Cerebellar cortex (tissue), 1 donor: Measurements from ENCODE around the gene ETV7.
"Not testable (repeated sequence)": the region's sequence is repeated elsewhere in the genome, so short reads cannot be mapped to it uniquely, and the experiment has no call there.

Experiments
- DNase-seq: peaks from one replicate; pipeline ENCODE4 v3.0.0-alpha.2; 2015; ENCODE audit warnings: low spot score

The ETV7 gene

DNA sequence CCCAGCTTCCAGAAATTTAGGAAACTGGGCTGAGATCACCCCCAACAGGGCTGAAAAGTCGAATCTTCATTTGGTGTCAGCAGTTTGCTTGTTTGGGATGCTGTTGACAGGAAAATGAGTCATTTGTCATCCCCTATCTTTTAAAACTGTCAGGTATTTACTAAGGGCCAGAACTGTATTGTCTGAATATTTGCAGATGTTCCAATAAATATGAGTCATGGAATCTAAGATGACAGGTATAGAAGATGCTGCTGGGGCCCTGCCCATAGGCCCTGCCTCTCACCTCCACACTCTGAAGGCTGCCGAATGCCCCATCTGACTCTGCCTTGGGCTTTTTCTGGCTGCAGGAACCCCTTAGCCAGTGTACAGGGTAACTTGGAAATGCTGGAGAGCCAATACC is 3.9 kb downstream of the ETV7 start:
- DNase-seq: no peak

DNA sequence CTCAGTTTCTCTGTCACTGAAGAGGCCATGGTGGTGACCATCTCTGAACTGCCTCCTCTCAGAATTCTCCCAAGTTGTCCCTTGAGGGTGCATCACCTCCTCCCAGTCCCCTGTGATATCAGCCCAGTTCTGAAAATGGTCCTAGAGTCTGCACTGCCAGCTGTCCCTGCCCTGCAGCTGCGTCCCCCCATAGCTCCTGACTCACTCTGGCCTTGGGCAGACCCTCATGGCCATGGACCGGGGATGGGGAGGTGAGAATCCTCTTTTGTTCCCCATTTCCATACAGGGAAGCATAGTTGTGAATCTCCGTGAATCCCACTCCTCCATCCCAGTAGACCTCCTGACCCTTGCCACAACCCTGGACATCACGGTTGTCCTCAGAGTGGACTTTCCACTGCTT is 4.5 kb downstream of the ETV7 start:
- DNase-seq: no peak

DNA sequence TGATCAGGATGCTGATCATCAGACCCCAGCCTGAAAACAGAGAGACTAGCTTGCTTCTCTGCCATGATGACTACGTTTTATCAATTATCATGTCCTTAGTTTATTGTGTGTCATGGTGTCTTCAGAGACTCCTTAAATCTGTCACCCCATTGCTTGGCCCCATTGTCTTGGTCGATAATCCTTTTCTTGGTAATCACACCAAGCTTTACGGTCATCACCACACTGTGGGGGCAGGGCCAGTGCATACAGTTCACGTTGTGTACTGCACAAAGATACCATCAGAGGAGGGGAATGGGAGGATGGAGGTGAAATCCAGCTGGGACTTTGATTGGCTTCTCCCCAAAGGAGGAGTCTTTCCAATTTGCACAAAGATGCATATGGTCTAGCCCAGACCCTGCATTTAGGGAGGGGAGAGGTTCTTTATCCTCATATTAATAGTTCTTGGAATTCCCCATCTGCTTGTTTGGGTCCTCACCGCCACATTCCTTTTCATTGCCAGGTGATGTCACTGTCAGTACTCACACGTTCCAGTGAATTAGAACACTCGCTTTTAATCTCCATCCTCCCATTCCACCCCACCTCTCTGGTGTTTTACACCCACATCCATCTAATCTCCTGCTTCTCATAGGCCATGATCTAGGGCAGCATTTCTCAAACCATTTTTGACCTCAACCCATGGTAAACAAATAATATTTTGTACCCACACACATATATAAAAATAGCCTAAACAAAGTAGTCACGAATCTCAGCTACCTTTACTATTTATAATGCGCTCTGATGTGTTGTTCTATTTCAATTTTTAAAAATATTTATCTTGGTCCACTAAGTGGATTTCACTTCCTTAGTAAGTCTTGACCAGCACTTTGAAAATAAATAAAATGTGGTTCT is 5.7 kb downstream of the ETV7 start:
- DNase-seq: no peak

DNA sequence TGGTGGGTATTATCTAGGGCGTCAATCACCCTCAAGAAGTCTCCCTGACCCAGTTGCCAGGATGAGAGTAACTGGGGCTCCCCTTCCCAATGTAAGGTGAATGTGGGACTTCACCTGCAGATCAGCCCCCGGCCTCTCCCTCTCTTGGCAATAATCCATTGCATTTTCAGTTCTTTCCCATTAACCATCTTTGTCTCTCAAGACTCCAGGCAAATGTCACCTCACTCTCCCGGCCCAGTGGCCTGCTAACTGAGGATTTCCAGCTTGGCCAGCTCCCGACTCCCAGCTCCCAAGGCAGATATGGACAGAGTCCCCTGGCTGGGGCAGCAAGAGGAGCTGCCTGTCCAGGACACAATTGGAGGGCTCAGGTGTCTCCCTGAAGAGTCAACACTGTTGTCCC is 7.3 kb downstream of the ETV7 start:
- DNase-seq: no peak

DNA sequence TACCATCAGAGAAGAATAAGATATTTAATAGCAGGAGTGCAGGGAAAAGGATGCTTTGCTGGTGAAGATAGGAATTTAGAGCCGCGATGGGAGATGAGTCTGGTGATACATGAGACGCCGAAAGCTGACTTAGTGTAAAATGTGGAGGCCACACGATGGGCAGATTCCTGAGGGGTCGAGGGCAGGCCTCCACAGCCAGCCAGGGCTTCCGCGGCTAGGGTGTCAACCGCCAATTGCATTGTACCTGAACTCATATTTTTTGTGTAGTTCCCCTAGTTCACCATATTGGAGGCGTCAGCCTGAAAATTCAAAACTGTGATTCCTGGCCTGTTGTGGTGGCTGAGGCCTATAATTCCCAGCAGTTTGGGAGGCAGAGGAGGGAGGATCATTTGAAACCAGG is 8.5 kb downstream of the ETV7 start:
- no peak for DNase-seq

DNA sequence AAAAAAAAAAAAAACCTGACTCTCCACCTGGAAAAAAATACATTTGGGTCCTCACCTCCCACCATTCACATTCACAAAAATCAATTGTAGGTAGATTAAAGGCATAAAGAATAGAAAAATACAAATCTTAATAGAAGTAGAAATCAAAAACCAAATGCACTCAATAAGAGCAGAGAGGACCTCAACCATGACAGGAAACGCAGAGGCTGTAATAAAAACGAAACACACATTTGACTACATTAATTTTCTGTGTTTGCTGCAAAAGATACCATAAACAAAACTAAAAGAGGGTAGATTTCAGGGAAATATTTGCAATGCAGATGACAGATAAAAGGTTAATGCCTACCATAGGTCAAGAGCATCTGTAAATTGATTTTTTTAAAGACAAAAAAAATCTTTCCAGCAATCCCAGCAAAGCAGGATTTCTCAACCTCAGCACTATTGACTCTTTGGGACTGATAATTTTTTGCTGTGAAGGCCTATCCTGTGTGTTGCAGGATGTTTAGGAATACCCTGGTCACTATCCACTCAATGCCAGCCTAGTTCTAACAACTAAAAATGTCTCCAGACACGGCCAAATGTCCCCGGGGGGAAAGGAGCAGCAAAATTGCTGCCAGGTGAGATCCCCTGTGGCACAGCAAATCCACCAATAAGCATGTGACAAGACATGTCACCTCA is 9.1 kb downstream of the ETV7 start:
- DNase-seq: no peak

DNA sequence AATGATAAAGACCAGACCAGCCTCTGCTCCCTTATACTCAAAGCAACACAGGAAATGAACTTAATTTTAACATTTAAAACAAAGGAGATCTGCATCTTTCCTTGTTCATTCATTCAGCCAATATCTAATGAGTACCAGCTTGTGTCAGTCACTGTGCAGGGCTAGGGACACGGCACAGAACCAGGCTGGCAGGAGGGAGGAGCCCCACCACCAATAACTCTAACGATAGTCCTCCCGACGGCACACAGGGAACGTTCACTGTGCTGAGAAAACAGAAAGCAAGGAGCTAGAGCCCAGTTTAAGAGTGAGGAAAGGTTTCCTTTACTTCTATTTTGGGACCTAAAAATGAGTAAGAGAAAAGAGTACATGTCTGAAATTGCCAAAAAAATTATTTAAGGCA is 9.9 kb downstream of the ETV7 start:
- DNase-seq: no peak

DNA sequence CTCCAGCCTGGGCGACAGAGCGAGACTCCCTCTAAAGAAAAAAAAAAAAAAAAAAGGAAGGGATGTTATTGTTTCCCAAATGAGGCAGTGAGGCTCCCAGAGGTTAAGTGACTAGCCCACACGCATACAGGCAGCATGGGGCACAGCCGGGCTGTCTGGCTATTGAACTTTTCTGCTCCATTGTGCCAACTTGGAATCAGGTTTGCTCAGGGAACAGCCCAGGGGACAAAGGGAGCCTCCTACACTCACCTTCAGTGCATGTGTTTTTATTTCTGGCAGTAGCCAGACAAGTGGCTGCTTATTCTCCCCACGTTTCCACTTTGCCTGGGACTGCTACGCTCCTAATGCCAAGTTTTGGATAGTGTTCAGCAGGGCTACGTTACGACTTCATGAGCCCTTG is 10.7 kb downstream of the ETV7 start:
- no peak for DNase-seq

DNA sequence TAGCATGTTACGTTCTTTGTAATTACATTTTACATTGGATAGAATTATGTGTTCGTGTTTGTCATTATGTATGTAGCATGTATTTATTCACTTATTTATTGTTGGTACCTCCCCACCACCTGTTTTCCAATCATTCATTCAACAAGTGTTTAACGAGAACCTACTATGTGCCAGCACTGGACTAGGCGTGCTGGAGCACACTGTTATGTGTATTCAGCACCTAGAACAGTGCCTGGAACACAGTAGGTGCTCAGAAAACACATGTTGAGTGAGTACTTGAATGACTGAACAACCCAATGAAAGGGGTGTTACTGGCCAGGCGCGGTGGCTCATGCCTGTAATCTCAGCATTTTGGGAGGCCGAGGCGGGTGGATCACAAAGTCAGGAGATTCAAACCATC is 11.3 kb downstream of the ETV7 start:
- no peak for DNase-seq

DNA sequence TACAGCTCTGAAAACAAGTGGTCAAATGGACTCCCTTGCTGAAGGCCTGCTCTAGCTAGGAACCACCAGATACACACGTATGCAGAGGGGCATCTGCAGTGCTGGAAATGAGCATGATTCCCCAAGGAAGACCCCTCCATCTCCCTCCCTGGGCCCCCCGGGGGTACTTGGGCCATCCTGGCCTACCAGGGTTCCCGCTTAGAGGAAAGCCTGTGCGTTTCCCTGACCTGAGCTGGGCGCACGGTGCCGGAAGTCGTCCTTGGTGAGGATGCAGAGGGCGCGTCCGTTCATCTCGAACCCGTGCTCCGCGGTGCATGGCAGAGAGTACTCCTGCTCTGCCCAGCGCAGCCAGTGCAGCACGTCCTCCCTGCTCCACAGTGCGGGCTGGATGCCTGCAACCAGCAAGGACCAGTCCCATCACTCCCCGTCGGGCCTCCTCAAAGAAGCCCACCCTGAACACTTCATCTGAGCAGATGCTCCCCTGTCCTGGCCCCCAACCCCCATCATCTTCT is 11.8 kb downstream of the ETV7 start:
- no peak for DNase-seq

DNA sequence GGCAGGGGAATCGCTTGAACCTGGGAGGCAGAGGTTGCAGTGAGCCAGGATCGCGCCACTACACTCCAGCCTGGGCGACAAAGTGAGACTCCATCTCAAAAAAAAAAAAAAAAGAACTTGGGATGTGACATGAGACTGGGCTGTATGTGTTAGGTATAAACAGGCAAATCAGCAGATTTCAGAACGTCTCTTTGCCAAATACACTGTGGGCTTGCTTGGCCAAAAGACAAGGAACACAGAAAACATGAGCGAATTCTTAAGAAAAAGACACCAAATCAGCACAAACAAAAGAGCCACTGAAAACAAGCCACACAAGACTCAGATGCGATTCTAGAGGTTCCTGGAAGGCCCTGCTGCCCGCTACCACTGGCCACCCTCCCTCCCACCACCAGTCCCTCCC is 12.5 kb downstream of the ETV7 start:
- DNase-seq: no peak

DNA sequence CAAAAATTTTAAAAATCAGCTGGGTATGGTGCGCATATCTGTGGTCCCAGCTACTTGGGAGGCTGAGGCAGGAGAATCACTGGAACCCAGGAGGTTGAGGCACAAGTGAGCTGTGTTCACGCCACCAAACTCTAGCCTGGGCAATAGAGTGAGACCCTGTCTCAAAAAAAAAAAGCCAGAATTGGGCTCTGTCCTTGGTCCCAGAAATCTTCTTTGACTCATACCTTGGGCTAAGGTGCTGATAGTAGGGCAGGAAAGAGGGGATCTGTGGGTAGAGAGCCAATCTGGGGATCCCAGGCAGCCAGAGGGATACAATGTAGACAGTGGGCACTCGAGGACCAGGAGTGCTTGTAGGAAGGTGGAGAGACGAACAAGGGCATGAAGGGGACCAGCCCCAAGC is 13.3 kb downstream of the ETV7 start:
- no peak for DNase-seq

DNA sequence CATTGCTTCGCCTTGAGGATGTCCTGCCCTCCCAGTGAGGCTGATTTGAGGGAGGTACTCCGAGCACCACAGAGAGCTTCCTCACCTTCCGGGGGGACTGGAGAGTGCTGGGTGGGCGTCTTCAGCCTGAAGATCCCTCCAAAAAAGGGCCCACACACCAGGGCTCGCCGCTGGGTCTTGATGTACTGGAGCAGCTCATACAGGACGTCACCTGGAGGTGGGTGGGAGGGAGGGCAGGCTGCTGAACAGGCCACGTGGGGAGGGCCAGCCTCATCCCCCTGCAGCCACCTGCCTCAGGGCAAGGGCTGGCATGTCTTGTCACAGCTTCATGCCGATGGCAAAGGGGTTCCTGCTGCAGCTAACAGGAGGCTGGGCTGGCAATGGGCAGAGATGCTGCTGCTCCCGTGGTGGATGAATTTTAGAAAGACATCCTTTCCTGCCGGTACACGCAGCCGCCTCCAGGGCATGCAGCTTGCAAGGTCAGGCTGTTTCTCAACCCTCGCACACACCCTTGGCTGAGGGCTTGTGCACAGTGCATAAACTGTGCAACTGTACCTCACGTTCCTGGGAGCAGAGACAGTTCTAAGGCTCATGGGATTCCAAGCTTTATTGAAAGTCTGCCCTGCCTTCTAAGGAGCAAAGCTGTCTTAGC is 14.0 kb downstream of the ETV7 start:
- no peak for DNase-seq

DNA sequence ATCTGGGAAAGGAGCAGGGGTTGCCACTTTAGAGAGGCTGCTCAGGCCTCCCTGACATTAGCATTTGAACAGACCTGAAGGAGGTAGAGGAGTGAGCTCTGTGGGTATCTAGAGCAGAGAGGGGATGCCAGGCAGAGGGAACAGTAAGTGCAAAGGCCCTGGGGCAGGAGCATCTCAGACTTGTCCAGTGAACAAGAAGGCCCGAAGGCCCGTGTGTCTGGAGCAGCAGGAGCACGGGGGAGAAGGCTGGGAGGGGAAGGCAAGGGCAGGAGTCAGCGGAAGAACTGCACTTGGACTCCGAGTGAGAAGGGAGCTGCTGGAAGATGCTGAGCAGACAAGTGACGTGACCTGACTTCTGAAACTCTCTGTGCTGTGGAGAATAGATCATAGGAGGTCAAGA is 15.4 kb downstream of the ETV7 start:
- no peak for DNase-seq

DNA sequence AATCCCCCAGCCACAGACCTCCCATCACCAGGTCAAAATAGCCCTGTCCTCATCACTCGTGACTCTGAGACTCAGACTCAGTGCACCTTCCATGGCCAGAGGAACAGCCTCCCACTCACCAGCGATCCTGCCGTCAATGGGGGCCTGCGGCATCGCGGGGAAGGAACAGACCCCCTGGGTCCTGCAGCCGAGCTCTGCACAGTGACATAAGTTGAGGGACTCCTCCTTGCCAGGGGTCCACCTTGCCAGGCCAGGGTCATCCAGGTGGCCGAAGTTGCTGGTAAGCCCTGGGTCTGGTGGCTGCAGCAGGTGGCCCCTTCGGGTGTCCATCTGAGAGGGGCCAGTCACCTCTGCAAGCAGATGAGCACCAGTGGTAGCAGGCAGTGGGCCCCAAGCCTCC is 16.3 kb downstream of the ETV7 start:
- DNase-seq: no peak

DNA sequence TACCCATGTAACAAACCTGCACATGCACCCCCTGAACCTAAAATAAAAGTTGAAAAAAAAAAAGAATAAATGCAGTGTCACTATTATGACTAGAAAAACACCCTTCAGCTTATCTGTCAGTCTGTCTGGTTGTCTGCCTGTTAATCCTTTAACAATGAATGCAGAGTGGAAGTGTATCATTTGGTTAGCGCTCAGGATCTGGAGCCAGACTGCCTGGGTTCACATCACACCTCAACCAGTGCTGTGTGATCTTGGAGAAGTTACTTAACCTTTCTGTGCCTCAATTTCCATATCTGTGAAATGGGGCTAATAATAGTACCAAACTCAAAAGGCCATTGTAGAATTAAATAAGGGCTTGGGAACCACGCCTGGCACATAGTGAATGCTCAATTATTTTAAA is 16.8 kb downstream of the ETV7 start:
- DNase-seq: no peak

DNA sequence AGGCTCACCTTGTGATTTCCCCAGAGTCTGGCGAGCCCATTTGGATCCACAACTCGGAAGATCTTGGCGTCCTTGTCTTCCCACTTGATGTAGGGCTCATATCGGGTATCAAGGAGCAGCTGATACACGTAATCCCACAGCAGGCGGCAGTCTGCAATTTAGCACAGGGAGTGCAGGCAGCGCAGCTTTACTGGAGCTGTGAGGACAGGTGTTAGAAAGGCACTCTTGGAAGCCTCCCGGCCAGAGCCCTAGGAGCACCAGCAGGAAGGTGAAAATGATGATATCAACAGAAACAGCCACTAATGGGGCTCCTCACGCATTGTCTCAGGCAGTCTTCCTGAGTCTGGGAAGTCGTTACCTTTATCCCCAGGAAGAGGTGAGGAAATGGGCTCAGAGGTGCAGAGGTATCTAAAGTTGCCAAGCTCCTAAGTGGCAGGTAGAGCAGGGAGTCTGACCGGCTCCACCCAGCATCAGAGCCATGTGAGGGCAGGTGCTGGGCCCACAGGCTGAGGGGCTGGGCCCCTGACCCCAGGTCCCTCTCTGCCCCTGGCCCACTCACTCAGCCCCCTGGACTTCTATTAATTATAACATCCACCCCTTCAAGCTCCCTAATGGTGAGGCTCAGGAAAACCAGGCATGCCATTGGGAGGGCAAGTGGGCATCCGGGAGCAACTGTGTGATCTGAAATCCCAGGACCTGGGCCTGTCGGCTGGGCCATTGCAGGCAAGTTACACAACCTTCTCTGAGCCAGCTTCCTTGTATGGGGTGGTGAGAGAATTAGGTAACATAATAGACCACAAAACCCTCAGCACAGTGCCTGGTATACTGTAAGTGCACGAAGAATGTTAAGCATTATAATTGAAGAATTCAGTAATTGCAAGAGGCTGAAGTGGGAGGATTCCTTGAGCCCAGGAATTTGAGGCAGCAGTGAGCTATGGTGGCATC is 18.3 kb downstream of the ETV7 start:
- no peak for DNase-seq

DNA sequence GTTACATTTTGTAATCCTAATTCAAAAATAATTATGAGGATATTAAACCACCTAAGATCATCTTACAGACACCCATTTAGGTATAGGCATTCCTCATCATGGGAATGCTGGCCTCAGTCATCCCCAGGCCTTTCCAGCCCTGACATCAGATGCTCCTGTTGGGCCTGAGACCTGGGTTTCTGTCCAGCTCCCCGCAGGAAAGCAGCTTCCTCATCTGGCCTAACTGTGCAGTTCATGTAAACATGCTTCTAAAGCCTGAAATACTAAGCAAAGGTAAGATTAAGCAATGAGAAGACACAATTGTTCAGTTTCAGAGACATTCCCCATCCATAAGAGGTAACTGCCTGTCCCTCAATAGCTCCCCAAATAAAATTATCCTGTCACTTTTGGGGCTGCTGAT is 19.0 kb downstream of the ETV7 start:
- DNase-seq: no peak

DNA sequence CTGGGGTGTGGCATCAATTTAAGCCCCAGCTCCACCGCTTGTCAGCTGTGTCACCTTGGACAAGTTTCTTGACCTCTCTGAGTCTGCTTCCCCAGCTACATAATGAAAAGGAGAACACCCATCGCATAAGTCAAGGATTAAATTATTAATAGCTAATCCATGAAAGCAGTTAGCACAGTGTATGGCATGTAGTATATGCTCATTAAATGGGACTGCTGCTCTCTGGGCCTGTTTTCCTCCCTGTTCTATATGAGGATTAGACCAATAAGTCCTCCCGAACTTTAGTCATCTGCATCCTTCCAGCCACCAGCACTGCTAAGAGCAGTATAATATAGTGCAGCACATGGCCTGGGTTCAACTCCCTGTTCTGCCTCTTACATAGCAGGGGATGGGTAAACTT is 19.7 kb downstream of the ETV7 start:
- DNase-seq: no peak

DNA sequence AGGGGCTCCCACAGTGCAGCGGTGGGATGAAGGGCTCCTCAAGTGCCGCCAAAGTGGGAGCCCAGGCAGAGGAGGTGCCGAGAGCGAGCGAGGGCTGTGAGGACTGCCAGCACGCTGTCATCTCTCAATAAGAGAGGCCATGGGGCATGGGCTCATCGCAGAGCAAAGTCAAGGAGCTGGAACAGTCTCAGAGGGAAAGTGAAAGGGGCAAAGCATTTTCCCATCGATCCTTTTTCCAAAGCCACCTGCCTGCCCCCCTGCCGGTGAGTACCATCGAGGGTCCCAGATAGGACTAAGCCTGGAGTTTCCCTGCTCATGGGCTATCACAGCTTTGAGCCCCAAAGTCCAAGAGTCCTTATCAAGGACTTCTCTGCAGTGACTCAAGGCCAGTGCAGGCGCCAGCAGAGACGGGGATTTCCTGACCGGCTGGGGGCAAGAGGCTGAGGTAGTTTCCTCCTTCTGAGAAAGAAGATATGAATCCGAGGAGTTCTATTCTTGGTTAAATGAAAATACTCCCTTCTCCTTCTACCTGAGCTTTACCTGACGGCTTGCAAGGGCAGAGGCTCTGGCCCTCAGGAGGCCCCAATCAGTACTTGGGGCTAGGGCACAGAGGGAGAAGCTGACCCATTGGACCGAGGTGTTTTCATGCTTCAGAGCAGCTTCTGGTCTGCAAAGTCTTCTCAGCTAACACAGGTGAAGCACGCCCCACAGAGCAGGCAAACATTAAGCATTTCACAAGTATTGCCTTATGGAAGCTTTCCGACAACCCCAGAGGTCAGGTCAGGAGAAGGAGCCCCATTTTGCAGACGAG is 22.6 kb downstream of the ETV7 start:
- no peak for DNase-seq

DNA sequence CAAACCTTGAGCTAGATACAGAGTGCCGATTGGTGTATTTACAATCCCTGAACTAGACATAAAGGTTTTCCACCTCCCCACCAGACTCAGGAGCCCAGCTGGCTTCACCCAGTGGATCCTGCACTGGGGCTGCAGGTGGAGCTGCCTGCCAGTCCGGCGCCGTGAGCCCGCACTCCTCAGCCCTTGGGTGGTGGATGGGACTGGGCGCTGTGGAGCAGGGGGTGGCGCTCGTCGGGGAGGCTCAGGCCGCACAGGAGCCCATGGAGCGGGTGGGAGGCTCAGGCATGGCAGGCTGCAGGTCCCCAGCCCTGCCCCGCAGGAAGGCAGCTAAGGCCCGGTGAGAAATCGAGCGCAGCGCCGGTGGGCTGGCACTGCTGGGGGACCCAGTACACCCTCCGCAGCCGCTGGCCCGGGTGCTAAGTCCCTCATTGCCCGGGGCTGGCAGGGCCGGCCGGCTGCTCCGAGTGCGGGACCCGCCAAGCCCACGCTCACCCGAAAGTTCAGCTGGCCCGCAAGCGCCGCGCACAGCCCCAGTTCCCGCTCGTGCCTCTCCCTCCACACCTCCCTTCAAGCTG is 23.3 kb downstream of the ETV7 start:
- not testable (repeated sequence) for DNase-seq
